PFSK-1 (cell line): ENCODE data around the gene KCNIP1.

Experiments
- FOXP2 ChIP-seq: optimal IDR thresholded peaks from 2 replicates; pipeline ENCODE3; 2011; ENCODE audit warnings: borderline replicate concordance, control low read depth, inconsistent platforms; ENCODE audit not compliant: insufficient read depth; ENCODE audit errors: extremely low read length, extremely low read depth
- POLR2AphosphoS5 ChIP-seq: IDR thresholded peaks from 2 replicates; pipeline ENCODE4 v1.6.1; 2012; ENCODE audit warnings: low read depth, mild to moderate bottlenecking, control low read depth, low read length, moderate library complexity
- SIN3A ChIP-seq: IDR thresholded peaks from 2 replicates; pipeline ENCODE4 v1.6.1; 2012; ENCODE audit warnings: mild to moderate bottlenecking, low read length, moderate library complexity, borderline replicate concordance; ENCODE audit not compliant: insufficient read depth
- TAF1 ChIP-seq: IDR thresholded peaks from 2 replicates; pipeline ENCODE4 v1.6.1; 2012; ENCODE audit warnings: low read length, control low read depth, borderline replicate concordance; ENCODE audit not compliant: insufficient read depth
- TF ChIP-seq, protein P1 (sequence below), 2 experiments: IDR thresholded peaks; 2 replicates each; pipeline versions ENCODE4 v1.6.1 to v1.8.0; 2011 to 2012; ENCODE audit warnings: low read depth in 2 of 2, low read length in 2 of 2, control low read depth in 1 of 2, inconsistent platforms in 1 of 2, mild to moderate bottlenecking in 1 of 2, moderate library complexity in 1 of 2; ENCODE audit not compliant: insufficient read depth in 1 of 2

Gene KCNIP1

DNA sequence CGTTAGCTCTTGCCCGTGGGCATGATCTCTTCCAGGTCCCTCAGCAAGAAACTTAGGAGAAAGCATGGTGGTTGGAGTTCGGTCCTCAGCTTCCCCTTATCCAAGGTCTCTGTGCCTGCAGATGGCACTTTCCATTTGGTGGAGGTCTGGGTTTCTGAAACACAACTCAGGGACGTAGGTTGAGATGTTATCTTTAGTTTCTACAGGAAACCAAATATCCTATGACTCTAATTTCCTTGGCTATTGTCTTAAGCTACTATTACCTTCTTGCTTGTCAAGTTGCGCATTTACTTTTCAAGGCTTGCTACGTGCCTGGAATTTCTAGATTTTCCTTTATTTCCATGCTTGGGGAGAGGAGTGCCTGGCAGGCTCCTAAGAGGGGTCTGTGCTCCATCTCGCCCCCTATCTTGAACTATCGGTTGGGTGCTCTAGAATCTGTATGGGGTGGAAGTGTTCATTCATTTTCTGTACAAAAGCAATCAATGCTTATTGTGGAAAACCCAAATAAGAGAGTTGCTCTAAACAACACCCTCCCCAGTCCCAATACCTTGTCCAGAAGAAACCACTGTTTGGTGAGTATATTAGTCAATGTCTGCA is 32.9 kb upstream of the KCNIP1 start:
- TF ChIP-seq, protein P1, sequence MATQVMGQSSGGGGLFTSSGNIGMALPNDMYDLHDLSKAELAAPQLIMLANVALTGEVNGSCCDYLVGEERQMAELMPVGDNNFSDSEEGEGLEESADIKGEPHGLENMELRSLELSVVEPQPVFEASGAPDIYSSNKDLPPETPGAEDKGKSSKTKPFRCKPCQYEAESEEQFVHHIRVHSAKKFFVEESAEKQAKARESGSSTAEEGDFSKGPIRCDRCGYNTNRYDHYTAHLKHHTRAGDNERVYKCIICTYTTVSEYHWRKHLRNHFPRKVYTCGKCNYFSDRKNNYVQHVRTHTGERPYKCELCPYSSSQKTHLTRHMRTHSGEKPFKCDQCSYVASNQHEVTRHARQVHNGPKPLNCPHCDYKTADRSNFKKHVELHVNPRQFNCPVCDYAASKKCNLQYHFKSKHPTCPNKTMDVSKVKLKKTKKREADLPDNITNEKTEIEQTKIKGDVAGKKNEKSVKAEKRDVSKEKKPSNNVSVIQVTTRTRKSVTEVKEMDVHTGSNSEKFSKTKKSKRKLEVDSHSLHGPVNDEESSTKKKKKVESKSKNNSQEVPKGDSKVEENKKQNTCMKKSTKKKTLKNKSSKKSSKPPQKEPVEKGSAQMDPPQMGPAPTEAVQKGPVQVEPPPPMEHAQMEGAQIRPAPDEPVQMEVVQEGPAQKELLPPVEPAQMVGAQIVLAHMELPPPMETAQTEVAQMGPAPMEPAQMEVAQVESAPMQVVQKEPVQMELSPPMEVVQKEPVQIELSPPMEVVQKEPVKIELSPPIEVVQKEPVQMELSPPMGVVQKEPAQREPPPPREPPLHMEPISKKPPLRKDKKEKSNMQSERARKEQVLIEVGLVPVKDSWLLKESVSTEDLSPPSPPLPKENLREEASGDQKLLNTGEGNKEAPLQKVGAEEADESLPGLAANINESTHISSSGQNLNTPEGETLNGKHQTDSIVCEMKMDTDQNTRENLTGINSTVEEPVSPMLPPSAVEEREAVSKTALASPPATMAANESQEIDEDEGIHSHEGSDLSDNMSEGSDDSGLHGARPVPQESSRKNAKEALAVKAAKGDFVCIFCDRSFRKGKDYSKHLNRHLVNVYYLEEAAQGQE (IDR thresholded peaks at IDR 0.05; ENCODE audit: insufficient read depth in 1 of 2, low read depth in 2 of 2, low read length in 2 of 2): no peak
- TF ChIP-seq SIN3A: no peak
- TF ChIP-seq POLR2AphosphoS5: no peak
- no peak for TF ChIP-seq TAF1
- no peak for TF ChIP-seq FOXP2

DNA sequence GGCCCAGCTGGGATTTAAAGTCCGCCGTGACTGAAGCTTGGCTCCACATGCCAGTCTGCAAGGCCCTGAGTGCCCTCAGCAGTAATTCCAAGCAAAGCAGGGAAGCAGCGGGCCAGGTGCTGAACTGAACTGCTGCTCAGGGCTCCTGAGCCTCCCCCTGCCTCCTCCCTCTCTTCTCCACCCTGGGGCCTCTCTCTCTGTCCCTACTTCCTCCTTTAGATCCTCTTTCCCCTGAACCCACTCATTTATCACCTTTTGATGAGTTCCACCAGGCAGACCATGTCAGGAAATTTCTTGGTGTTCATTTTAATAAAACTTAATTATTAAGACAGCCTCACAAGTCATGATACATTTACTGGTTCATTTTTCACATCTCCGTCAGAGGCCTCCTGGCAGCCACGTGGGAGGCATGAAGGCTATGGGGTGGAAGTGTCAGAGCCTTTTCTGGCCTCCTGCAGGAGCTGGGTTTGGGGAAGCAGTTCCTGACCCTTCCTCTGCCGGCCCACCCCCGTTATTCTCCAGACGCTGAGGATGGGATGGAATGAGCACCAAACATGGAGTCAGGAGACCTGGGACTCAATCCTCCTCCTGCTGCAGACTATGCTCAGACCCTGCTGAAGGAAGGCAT is 32.2 kb upstream of the KCNIP1 start:
- TF ChIP-seq POLR2AphosphoS5 (no peak), FOXP2 (no peak), TAF1 (no peak), SIN3A (no peak)
- TF ChIP-seq, protein P1 (IDR thresholded peaks at IDR 0.05; ENCODE audit: insufficient read depth in 1 of 2, low read depth in 2 of 2, low read length in 2 of 2): no peak

DNA sequence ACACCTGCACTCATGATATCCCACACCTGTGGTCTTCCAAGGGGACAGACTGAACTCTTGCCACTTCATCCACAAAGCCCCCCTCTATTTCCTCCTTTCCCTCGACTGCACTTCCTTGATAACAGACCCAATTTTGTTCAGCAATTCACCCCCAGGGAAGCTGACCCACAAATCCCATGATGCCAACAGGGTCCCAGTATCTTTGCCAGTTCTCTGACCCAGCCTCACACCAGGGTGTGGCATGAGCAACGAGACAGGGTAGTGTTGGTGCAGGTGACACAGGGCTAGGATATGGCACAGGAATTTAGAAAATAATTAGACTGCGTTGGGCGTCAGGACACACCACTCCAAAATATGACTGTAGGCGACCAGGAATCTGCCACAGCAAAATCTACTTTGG is 30.2 kb upstream of the KCNIP1 start:
- TF ChIP-seq, protein P1 (IDR thresholded peaks at IDR 0.05; ENCODE audit: insufficient read depth in 1 of 2, low read depth in 2 of 2, low read length in 2 of 2): no peak
- no peak for TF ChIP-seq TAF1
- TF ChIP-seq FOXP2: no peak
- no peak for TF ChIP-seq SIN3A
- no peak for TF ChIP-seq POLR2AphosphoS5

DNA sequence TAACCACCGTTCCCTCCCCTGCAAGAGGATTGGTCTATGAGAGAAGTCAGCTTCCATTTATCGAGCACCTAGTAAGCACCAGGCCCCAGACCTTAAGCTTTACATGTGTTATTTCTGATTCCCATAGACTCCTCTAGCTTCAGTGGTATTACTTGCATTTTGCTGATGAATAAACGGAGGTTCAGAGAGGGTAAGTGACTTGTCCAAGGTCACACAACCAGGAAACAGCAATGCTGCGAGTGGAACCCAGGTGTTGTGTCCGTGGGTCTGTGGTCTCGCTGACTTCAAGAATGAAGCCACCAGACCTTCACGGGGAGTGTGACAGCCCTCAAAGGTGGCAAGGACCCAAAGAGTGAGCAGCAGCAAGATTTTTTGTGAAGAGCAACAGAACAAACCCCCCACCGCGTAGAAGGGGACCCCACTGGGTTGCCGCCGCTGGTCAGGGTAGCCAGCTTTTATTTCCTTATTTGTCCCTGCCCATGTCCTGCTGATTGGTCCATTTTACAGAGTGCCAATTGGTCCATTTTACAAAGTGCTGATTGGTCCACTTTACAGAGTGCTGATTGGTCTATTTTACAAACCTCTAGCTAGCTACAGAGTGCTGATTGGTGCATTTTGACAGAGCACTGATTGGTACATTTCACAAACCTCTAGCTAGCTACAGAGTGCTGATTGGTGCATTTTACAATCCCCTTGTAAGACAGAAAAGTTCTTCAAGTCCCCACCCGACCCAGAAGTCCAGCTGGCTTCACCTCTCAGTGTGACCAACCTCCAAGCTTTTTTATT is 29.1 kb upstream of the KCNIP1 start:
- no peak for TF ChIP-seq FOXP2
- no peak for TF ChIP-seq SIN3A
- TF ChIP-seq TAF1: no peak
- TF ChIP-seq, protein P1 (IDR thresholded peaks at IDR 0.05; ENCODE audit: insufficient read depth in 1 of 2, low read depth in 2 of 2, low read length in 2 of 2): no peak
- no peak for TF ChIP-seq POLR2AphosphoS5
